ENCODE measurements around the gene DGAT2. TPM values are rescaled to one million over a fixed set of nuclear protein-coding genes. Genes with fewer than 3 reads are reported as not detected.

DGAT2 gene
- 100 to 1,000 TPM in 2 of 4 donors, 10 to 100 TPM in 2; 63.0 to 829 (median 89.6) TPM for total RNA-seq

- no peak for TF ChIP-seq CTCF (IDR thresholded peaks at IDR 0.05; ENCODE audit: low read depth)
Observed at GRCh38 chr11:75768112-75768908, at the start of gene DGAT2. Gene DGAT2, plus strand, starts transcription at chr11:75768778. Its CDS starts 214 bp downstream, at chr11:75768992.

- no peak for TF ChIP-seq CTCF (IDR thresholded peaks at IDR 0.05; ENCODE audit: low read depth)
Observed at GRCh38 chr11:75719340-75720239, 49.0 kb upstream of the DGAT2 start.

GRCh38 chr11:75720639-75721038 is 47.9 kb upstream of the DGAT2 start:
- no peak for TF ChIP-seq CTCF (IDR thresholded peaks at IDR 0.05; ENCODE audit: low read depth)

- no peak for TF ChIP-seq CTCF (IDR thresholded peaks at IDR 0.05; ENCODE audit: low read depth)
Observed at GRCh38 chr11:75721852-75722668, 46.5 kb upstream of the DGAT2 start.

- TF ChIP-seq CTCF (IDR thresholded peaks at IDR 0.05; ENCODE audit: low read depth), result no peak
Observed at GRCh38 chr11:75722669-75723042, 45.9 kb upstream of the DGAT2 start.

- no peak for TF ChIP-seq CTCF (IDR thresholded peaks at IDR 0.05; ENCODE audit: low read depth)
Observed at GRCh38 chr11:75725547-75726320, 42.8 kb upstream of the DGAT2 start.

Data from subcutaneous adipose tissue (tissue), 4 donors.